22Rv1 (cell line): Measurements from ENCODE around the gene WDR77.

Experiments used
- H3K27ac ChIP-seq: fragments of 450-650 bp; 2 replicates; pipeline ENCODE4 v1.5.1; 2017
- ZFX ChIP-seq: fragments of 450-650 bp; IDR thresholded peaks from 2 replicates; pipeline ENCODE4 v1.6.1; 2017; ENCODE audit warnings: antibody characterized with exemption, borderline replicate concordance
- TF ChIP-seq, protein P1 (sequence below): fragments of 450-650 bp; IDR thresholded peaks from 2 replicates; pipeline ENCODE4 v1.5.1; 2017; ENCODE audit warnings: mild to moderate bottlenecking

WDR77 gene

DNA sequence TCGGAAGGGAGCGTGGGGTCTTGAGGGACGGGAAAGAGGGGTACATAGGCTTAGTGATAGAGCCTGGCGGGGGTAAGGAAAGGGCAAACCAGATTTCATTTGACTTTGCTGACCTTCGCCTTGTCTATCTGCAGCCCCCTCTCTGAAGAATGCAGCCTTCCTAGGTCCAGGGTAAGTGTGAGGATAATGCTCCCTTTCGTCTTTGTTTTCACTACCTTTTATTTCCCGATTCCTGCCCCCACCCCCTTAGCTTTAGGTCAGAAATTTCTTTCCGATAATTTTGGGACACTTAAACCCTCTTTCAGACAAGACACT lies 604 bp upstream of the WDR77 start:
- no peak for TF ChIP-seq ZFX
- TF ChIP-seq, protein P1, sequence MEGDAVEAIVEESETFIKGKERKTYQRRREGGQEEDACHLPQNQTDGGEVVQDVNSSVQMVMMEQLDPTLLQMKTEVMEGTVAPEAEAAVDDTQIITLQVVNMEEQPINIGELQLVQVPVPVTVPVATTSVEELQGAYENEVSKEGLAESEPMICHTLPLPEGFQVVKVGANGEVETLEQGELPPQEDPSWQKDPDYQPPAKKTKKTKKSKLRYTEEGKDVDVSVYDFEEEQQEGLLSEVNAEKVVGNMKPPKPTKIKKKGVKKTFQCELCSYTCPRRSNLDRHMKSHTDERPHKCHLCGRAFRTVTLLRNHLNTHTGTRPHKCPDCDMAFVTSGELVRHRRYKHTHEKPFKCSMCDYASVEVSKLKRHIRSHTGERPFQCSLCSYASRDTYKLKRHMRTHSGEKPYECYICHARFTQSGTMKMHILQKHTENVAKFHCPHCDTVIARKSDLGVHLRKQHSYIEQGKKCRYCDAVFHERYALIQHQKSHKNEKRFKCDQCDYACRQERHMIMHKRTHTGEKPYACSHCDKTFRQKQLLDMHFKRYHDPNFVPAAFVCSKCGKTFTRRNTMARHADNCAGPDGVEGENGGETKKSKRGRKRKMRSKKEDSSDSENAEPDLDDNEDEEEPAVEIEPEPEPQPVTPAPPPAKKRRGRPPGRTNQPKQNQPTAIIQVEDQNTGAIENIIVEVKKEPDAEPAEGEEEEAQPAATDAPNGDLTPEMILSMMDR = no peak
- H3K27ac ChIP-seq = peak overlapping the region; percentile 82

GRCh38 chr1:111448482-111448917 lies 556 bp downstream of the WDR77 start:
- no peak for TF ChIP-seq ZFX
- TF ChIP-seq, protein P1 = no peak
- peak overlapping the region; percentile 82 for H3K27ac ChIP-seq

DNA sequence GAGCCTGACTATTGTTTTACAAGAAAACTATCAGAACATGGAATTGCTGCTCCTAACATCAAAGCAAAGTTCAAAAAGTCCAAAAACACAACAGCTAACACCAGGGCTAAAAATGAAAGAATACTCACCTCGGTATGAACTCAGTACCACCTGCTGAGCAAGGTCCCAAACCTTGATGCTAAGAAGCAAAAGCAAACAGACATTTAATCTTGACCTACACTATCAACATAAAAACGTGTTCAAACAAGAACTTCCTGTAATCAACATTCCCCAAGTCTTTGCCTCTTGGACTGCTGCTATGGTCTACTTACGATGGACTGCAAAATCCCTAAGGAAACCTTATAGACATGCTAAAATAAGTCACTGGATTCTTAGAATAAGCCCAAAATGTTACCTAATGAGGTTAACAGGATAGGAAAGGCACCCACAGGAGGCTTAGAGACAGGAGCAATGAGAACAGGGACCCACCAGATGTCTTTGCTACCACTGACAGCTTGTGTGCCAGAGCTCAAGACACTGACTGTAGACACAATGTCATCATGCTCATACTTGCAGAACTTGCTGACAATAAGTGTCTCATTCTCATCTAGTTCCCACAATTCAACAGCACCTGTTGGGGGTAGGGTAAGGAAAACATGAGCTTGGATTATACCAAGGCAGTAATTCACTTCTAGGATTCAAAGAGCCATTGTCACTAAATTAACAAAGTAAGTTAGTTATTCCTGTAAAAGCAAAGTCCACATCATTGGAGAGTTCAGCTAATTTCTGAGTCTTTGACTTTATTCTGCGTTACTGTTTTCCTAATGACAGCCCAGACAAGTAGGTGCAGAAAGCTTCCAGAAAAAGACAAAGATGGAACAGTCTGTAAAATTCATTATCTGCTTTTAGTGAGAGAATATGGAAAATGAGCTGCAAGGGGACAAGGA lies 1.8 kb downstream of the WDR77 start:
- TF ChIP-seq ZFX = no peak
- TF ChIP-seq, protein P1 = no peak
- no peak overlapping the region for H3K27ac ChIP-seq

DNA sequence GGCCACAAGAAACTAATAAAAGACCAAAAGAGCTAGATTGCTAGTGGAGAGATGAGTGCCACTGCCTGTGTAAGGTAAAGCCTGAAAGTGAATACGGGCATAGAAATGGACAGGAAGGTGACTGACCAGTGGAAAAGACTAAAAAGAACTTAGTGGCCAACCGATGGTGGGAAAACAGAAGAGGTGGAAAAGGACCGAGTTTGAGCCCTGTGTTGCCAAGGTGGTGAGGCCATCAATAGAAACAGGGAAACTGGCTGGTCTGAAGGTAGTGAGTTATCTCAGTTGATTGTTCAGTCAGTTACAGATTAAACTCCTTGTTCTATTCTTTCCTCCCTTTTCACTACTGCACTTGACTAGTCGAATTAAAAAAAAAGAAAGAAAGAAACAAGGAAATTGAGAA lies 2.5 kb downstream of the WDR77 start:
- TF ChIP-seq ZFX = no peak
- TF ChIP-seq, protein P1 = no peak
- no peak overlapping the region for H3K27ac ChIP-seq

DNA sequence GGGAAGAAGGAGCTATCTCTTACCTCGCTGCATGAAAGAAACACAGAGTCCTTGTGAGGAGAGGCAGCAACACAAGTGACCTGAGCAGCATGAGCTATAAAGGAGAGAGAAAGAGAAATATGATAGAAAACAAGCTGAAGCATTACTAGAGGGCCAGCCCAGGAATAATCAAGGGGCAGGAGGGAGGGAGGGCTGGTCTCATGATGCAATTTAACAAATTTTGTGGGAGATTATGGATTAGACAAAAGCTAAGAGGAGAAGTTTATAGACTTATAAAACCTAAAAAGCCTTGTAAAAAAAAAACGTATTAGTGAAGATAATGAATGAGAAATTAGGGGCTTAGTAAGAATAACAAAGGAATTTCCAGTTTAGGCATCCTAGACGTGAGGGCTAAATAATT lies 5.0 kb downstream of the WDR77 start:
- no peak overlapping the region for H3K27ac ChIP-seq
- TF ChIP-seq, protein P1 = no peak
- no peak for TF ChIP-seq ZFX

DNA sequence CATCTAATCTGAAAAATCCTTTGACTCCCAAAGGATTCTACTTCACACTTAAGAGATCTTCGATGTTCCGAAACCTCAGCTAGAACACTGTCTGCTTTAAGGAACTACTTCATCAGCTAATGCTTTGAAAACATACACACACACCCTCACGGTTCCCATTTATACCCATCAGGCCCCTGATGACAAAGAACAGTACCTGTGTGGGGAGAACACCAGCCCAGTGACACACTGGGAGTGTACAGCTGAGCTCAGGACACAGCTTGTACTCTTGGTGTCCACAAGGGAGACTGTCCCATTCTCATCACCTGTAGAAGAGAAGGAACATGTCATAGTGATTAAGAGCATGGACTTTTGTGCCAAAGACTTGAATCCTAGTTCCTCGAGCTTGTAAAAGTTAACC lies 6.6 kb downstream of the WDR77 start:
- H3K27ac ChIP-seq = no peak overlapping the region
- TF ChIP-seq, protein P1 = no peak
- no peak for TF ChIP-seq ZFX

GRCh38 chr1:111441573-111442192 lies 7.4 kb downstream of the WDR77 start:
- no peak for TF ChIP-seq ZFX
- TF ChIP-seq, protein P1 = peak; percentile 70
- no peak overlapping the region for H3K27ac ChIP-seq
